DOHH2 (cell line): ENCODE data around the gene POU6F1.

ENCODE experiments used
- H3F3A ChIP-seq: fragments of 200-600 bp; sonication (generic), shearing (Covaris generic); 2 replicates; pipeline ENCODE4 v1.6.0; 2016; ENCODE audit warnings: antibody characterized with exemption, mild to moderate bottlenecking; ENCODE audit not compliant: control insufficient read depth, insufficient read depth
- H3K27ac ChIP-seq: fragments of 200-600 bp; sonication (generic); 2 replicates; pipeline ENCODE4 v1.5.1; 2014; ENCODE audit warnings: low read depth, mild to moderate bottlenecking, low read length, moderate library complexity
- H3K27me3 ChIP-seq: fragments of 200-600 bp; sonication (generic); 2 replicates; pipeline ENCODE4 v1.6.1; 2014; ENCODE audit warnings: mild to moderate bottlenecking, low read length, mixed read lengths; ENCODE audit not compliant: control insufficient read depth
- H3K36me3 ChIP-seq: fragments of 200-600 bp; sonication (generic); 2 replicates; pipeline ENCODE4 v1.6.1; 2014; ENCODE audit warnings: mild to moderate bottlenecking, low read length, moderate library complexity, mixed read lengths; ENCODE audit not compliant: control insufficient read depth
- H3K4me1 ChIP-seq: fragments of 200-600 bp; sonication (generic); 2 replicates; pipeline ENCODE4 v1.6.1; 2014; ENCODE audit warnings: mild to moderate bottlenecking, low read length, mixed read lengths; ENCODE audit not compliant: control insufficient read depth
- H3K4me2 ChIP-seq: fragments of 200-600 bp; sonication (generic); 2 replicates; pipeline ENCODE4 v1.6.0; 2014; ENCODE audit warnings: mild to moderate bottlenecking, low read length, moderate library complexity
- H3K4me3 ChIP-seq: fragments of 200-600 bp; sonication (generic); 2 replicates; pipeline ENCODE4 v1.5.1; 2014; ENCODE audit warnings: mild to moderate bottlenecking, low read length, mixed read lengths
- H3K79me2 ChIP-seq: fragments of 200-600 bp; sonication (generic); 2 replicates; pipeline ENCODE4 v1.6.1; 2014; ENCODE audit warnings: mild to moderate bottlenecking, low read length, mixed read lengths; ENCODE audit not compliant: control insufficient read depth
- H3K9me2 ChIP-seq: fragments of 200-600 bp; sonication (generic); replicated peaks from 2 replicates; pipeline ENCODE4 v1.6.1; 2014; ENCODE audit warnings: mild to moderate bottlenecking, low read length, mixed read lengths; ENCODE audit not compliant: control insufficient read depth
- H3K9me3 ChIP-seq: fragments of 200-600 bp; sonication (generic); 2 replicates; pipeline ENCODE4 v1.6.1; 2014; ENCODE audit warnings: antibody characterized with exemption, low read length, mixed read lengths; ENCODE audit not compliant: control insufficient read depth, insufficient read depth
- H4K20me1 ChIP-seq: fragments of 200-600 bp; sonication (generic); 2 replicates; pipeline ENCODE4 v1.6.0; 2014; ENCODE audit warnings: low read depth, mild to moderate bottlenecking, antibody characterized with exemption, low read length, moderate library complexity; ENCODE audit not compliant: control insufficient read depth, insufficient read depth
- CTCF ChIP-seq: fragments of 200-600 bp; sonication (generic); IDR thresholded peaks from one replicate; pipeline ENCODE4 v1.5.1; 2014; ENCODE audit warnings: antibody characterized with exemption, mild to moderate bottlenecking, low read depth, low read length; ENCODE audit not compliant: poor library complexity, severe bottlenecking
- EZH2phosphoT487 ChIP-seq: fragments of 200-600 bp; sonication (generic); IDR thresholded peaks from 2 replicates; pipeline ENCODE4 v1.6.1; 2017; ENCODE audit warnings: borderline replicate concordance, mild to moderate bottlenecking, antibody characterized with exemption, low read length, moderate library complexity, mixed read lengths

The POU6F1 gene

GRCh38 chr12:51183816-51184215 lies 34.0 kb downstream of the POU6F1 start:
- H3K9me3 ChIP-seq, result no peaks in the 10 kb centered on the region
- no peak overlapping the region for H3K27ac ChIP-seq
- H3K79me2 ChIP-seq, result no peaks in the 10 kb centered on the region
- H3K4me1 ChIP-seq, result peaks cover 28% of the 10 kb centered on the region
- TF ChIP-seq CTCF, result no peak
- TF ChIP-seq EZH2phosphoT487, result no peak
- H3K36me3 ChIP-seq, result no peaks in the 10 kb centered on the region
- no peaks in the 10 kb centered on the region for H4K20me1 ChIP-seq
- H3K4me2 ChIP-seq, result no peak overlapping the region
- 0 out of 2 replicates have a peak, but pooled peaks cover 2% of the 10 kb centered on the region for H3K27me3 ChIP-seq
- H3F3A ChIP-seq, result no peaks in the 10 kb centered on the region
- H3K9me2 ChIP-seq, result no peaks in the 10 kb centered on the region
- H3K4me3 ChIP-seq, result no peak overlapping the region

- H3K4me1 ChIP-seq, result peaks cover 23% of the 10 kb centered on the region
- H4K20me1 ChIP-seq, result no peaks in the 10 kb centered on the region
These were observed 34.5 kb downstream of the POU6F1 start for GRCh38 chr12:51183349-51183748.

GRCh38 chr12:51181558-51181957 lies 36.3 kb downstream of the POU6F1 start:
- H3F3A ChIP-seq, result no peaks in the 10 kb centered on the region
- no peak for TF ChIP-seq CTCF
- no peak for TF ChIP-seq EZH2phosphoT487
- H3K4me1 ChIP-seq, result peaks cover 5% of the 10 kb centered on the region
- no peaks in the 10 kb centered on the region for H3K9me3 ChIP-seq
- no peak overlapping the region for H3K27ac ChIP-seq
- no peak overlapping the region for H3K4me3 ChIP-seq
- H3K4me2 ChIP-seq, result no peak overlapping the region
- H3K79me2 ChIP-seq, result no peaks in the 10 kb centered on the region
- H3K9me2 ChIP-seq, result no peaks in the 10 kb centered on the region
- no peaks in the 10 kb centered on the region for H4K20me1 ChIP-seq
- H3K27me3 ChIP-seq, result 0 out of 2 replicates have a peak, but pooled peaks cover 2% of the 10 kb centered on the region
- no peaks in the 10 kb centered on the region for H3K36me3 ChIP-seq

More at GRCh38 chr12:51183349-51183748, 34.5 kb downstream of the POU6F1 start:
- Histone ChIP-seq H3K36me3 (no peaks in the 10 kb centered on the region), H3K27ac (no peak overlapping the region), H3K9me3 (no peaks in the 10 kb centered on the region), H3K9me2 (no peaks in the 10 kb centered on the region), H3K79me2 (no peaks in the 10 kb centered on the region), H3K4me3 (no peak overlapping the region), H3K27me3 (0 out of 2 replicates have a peak, but pooled peaks cover 2% of the 10 kb centered on the region), H3K4me2 (no peak overlapping the region), H3F3A (no peaks in the 10 kb centered on the region)
- TF ChIP-seq EZH2phosphoT487 (no peak), CTCF (no peak)

GRCh38 chr12:51177897-51178296 lies 40.0 kb downstream of the POU6F1 start:
- H3K4me1 ChIP-seq, result peaks cover 4% of the 10 kb centered on the region; the same call in 1 of the 2 replicates
- TF ChIP-seq CTCF (no peak), EZH2phosphoT487 (no peak)

More at GRCh38 chr12:51177897-51178296, 40.0 kb downstream of the POU6F1 start:
- H3K9me3 ChIP-seq, result no peaks in the 10 kb centered on the region
- no peaks in the 10 kb centered on the region for H3K9me2 ChIP-seq
- H3K36me3 ChIP-seq, result no peaks in the 10 kb centered on the region
- H4K20me1 ChIP-seq, result no peaks in the 10 kb centered on the region
- no peaks in the 10 kb centered on the region for H3K79me2 ChIP-seq
- no peaks in the 10 kb centered on the region for H3K27me3 ChIP-seq
- no peak overlapping the region for H3K4me3 ChIP-seq
- H3K4me2 ChIP-seq, result no peak overlapping the region
- H3F3A ChIP-seq, result 0 out of 2 replicates have a peak, but pooled peaks cover 5% of the 10 kb centered on the region
- no peak overlapping the region for H3K27ac ChIP-seq
